HG02588 (cell line): ENCODE measurements around the gene PWP1.
"Not testable (repeated sequence)": the region's sequence is repeated elsewhere in the genome, so short reads cannot be mapped to it uniquely, and the experiment has no call there.

Experiments
- ATAC-seq: cut with Tn5 transposase; IDR thresholded peaks from one replicate; pipeline ENCODE4 v1.9.1; 2021; ENCODE audit warnings: mild to moderate bottlenecking, moderate library complexity; ENCODE audit not compliant: unreplicated experiment

The PWP1 gene

DNA sequence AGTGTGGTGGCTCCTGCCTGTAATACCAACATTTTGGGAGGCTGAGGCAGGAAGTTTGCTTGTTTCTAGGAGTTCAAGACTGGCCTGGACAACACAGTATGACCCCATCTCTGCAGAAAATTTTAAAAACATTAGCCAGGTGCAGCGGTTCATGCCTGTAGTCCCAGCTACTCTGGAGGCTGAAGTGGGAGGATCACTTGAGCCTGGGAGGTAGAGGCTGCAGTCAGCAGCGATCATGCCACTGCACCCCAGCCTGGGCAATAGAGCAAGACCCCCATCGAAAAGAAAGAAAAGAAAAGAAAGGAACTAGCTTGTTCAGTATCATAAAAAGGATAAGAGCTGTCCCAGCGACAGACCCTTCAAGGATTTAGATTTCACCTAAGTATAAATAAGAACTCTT is 18.1 kb upstream of the PWP1 start:
- ATAC-seq, result no peak

DNA sequence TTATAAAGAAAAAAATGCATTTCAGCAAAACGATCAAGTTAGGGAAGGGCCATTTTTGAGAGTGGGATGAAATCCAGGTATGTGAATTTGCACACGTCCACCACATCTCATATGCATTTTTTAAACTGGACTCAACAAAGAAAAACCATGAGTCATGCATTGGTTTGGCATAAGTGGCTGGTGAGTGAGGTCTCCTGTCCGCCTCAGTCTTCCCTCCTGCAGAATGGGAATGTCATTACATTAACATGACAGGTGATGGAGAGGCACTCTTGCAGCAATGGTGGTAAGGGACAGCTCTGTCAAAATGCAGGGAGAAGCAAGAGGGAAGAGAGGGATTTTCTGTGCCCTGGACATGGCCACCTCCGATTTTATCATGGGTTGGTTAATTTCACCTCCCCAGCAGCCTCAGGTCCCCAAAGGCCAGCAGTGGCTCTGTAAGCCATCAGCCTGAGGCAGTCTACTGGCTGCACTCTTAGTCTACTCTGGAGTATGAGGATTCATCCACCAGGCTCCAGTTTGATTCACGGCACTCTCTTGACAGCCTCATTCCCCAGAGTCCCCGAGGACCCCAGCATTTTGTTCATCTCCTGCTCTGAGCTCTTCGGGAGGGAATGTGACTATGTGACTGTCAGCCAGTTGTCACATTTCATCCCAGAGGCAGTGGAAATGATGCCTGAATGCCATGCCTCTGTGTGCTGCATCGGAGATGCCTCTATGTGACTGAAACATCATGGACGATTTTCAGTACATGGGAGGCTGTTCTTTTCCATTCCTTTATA is 17.1 kb upstream of the PWP1 start:
- ATAC-seq, result no peak

DNA sequence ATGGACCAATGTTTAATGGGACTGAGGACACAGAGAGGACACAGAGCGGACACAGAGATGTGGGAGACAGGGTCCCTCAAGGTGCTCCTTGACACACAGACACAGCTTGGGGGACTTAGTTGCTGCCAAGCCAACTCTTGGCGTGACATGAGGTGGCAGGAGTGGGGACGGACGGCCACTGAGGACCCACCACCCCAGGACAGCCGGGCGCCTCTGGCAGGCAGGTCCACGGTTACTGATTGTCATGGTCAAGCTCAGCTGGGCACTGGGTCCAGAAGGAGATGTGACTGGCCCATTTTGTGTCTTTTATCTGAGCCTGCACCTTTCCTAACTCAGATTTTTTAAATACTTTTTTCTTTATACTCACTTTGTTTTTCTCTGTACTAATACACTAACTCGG is 15.7 kb upstream of the PWP1 start:
- ATAC-seq, result no peak

DNA sequence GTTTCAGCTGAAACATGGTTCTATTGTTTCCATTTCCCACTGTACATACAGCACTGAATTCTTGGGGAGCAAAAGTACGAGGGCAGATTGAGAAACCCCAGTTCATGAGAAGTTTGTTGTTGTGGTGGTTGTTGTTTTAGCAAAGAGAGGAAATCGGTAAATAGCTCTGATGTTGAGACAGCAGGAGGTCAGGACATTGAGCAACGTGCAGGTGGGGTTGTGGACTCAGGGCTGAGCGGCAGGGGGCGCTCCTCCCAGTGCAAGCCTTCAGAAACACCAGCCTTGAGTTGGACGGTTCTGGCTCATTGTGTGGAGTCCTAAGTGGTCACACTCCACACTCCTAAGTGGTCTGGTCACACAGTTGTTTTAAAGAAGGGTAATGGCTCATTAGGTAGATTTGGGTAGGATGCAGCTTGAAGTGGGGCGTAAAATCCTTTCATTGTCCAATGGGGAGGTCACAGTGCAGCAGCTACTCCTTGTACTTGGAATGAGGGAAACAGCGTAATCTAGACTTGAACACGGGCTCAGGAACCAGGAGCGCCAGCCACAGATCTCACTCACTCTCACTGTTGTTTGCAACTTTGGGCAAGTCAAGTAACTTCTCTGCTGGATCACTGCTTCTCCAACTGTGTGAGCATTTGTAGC is 14.5 kb upstream of the PWP1 start:
- ATAC-seq, result no peak

DNA sequence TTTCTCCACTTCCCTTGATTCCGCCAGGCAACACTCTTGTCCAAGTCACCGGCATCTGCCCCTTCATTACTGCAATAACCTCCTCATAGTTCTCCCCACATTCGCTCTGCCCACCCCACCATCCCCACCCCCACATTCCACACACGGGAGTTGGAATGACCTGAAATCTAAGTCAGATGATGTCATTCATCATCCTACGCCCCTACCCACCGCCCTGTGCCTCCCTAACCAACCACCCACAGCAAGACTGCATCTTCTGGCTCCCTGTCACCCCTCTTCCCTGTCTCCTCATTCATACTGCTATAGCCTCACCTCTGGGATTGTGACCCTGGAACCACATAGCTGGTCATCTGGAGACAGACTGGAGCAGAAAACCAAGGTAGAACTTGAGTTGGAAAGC is 7.9 kb upstream of the PWP1 start:
- no peak for ATAC-seq

DNA sequence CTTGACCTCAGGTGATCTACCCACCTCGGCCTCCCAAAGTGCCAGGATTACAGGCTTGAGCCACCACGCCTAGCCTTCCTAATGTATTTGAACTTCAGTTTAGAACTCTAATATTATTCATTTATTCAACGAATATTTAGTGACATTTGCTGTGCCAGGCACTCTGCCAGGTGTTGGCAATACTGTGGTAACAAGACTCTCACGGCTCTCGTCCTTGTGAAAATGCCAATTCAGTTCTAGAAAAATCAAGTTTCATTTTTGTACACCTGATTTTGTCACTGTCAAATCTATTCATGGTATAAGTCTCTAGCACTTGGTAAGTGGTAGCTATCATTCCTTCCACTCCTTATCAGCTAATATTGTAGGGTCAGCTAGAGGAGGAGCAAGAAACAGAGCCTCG is 6.3 kb upstream of the PWP1 start:
- no peak for ATAC-seq

DNA sequence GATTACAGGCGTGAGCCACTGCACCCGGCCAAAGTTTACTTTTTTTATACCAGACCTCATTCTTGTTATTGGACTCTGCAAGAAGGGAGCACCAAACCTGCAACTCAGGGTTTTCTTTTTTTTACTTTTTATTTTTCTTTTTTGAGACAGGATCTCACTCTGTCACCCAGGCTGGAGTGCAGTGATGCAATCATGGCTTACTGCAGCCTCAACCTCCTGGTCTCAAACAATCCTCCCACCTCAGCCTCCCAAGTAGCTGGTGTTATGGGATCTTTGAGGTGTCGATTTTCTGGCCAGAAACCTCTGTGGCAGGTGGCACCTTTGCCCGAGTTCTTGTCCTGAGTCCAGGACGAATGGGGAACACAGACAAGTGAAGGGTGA is 4.2 kb upstream of the PWP1 start:
- no peak for ATAC-seq

DNA sequence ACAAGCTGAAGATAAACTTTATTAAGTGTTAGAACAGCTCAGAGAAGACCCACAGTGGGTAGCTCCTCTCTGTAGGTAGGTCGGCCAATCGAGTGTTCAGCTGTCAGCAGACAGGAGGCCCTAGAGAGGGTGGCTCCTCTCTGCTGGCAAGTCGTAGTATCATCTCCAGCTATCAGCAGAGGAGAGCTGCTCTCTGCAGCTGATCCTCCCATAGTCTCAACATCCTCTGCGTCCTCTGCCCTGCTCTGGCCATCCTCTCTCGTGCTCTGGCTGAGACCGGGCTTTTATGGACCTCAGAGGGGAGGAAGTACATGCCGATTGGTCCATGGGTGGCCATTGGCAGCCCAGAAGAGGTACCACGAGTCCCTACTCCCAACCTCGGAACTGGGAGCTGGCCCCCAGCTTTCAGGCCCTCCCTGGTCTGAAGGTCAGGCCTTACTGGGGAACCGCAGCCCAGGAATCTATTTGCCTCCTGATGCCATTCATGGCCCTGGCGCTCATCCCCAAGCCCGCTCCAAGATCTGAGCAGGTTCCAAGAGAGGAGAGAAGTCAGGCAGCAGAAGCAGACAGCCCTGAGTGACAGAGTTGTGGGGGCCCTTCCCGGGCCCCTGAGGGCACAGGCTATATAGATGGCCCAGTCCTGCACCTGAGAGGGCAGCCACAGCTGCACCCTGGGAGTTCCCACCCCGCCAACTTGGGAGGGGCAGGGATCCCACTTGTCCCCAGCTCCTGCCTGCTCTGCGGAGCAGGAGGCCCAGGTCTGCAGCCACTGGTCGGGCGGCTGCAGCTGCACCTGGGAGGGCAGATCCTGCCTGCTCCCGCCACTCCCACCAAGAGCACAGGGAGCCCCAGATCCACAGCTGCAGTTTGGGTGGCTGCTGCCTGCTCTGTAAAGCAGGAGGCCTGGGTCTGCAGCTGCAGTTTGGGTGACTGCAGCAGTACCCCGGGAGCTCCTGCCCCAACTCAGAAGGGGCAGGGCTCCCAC is 3.5 kb upstream of the PWP1 start:
- no peak for ATAC-seq

DNA sequence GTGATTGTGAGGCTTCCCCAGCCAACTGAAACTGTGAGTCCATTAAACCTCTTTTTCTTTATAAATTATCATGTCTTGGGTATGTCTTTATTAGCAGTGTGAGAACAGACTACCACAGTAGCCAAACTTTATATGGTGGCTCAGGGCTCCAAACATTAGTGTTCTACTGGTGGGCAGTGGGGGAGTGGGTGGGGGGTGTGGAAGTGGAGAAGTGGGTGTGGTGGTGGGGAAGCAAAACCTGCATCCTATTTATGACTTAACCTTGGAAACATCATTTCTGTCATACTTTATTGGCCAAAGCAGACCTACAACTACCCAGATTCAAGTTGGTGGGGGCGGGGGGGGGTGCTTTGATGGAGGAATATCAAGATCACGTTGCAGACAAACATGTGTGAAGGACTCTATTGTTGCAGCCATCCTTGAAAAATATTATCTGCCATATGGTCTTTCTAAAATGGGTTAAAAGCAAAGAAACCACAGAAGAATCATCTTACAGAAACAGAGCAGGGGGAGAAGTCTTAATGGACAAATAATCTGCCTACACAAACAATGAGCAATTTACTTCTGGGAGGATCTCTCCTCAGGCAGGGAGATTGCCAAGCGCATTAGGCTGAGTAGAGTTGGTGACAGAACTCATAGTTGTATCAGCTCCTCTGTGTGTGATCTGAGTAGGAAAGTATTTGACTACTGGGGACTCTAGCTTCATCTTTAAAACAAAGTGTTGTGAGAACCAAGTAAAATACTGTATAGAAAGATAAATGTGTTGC is 1.4 kb upstream of the PWP1 start:
- no peak for ATAC-seq

DNA sequence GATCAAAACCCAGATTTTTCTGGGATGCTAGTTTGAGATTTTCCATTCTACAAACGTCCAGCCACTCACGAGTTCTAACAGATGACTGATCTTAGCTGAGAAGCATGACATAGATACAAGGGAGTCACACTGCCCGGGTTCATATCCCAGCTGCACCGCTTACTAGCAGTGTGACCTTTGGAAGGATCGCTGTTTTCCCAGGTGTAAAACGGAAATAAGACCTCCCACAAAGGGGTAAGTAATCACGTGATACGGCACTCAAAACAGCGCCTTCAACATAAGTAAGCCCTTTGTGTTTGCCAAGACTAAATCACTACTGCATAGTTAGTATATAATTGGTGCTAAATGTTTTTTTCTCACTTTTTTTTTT is 624 bp upstream of the PWP1 start:
- no peak for ATAC-seq

DNA sequence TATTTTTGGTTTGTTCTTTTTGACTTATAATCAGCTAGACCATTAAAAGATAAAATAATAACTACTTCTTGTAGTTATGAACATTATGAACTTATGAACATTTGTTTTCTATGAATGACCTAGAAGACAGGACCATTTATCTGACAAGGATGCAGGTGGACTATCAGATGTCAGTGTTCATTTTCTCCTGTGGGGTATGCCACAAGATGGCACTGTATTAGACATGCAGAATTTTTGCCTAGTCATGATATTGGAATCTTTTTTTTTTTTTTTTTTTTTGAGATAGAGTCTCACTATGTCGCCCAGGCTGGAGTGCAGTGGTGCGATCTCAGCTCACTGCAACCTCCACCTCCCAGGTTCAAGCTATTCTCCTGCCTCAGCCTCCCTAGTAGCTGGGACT is 10.2 kb downstream of the PWP1 start:
- not testable (repeated sequence) for ATAC-seq

DNA sequence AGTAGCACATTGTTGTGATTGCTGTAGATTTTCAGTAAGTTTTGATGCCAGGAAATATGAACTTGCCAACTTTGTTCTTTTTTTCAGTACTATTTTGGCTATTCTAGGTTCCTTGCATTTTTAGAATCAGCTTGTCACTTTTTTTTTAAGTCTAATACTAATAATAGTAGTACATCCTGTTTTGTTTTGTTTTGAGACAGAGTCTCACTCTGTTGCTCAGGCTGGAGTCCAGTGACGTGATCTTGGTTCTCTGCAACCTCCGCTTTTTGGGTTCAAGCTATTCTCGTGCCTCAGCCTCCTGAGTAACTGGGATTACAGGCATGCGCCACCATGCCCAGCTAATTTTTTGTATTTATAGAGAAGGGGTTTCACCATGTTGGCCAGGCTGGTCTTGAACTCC is 16.5 kb downstream of the PWP1 start:
- ATAC-seq, result peak; percentile 45

DNA sequence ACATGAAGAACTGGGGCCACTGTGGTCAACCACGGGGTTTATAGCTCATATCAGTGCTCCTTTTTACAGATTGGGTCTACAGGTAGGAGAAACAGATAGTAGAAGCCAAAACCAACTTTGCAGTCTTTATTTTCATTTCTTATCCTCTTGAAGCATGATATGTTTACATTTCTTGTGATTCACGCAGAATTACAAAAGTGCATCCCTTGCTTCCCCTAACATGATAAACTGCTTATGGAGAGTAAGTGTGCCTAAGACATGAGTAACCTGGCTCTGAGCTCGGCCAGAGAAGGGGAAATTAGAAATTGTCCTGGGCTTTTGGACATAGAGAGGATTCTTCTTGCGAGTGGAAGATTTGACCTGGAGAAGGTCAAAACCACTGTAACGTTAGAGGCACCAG is 18.4 kb downstream of the PWP1 start:
- no peak for ATAC-seq

DNA sequence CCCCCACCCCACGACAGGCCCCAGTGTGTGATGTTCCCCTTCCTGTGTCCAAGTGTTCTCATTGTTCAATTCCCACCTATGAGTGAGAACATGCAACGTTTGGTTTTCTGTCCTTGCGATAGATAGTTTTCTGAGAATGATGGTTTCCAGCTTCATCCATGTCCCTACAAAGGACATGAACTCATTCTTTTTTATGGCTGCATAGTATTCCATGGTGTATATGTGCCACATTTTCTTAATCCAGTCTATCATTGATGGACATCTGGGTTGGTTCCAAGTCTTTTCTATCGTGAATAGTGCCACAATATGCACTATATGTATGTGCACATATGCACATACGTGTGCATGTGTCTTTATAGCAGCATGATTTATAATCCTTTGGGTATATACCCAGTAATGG is 19.9 kb downstream of the PWP1 start:
- not testable (repeated sequence) for ATAC-seq

DNA sequence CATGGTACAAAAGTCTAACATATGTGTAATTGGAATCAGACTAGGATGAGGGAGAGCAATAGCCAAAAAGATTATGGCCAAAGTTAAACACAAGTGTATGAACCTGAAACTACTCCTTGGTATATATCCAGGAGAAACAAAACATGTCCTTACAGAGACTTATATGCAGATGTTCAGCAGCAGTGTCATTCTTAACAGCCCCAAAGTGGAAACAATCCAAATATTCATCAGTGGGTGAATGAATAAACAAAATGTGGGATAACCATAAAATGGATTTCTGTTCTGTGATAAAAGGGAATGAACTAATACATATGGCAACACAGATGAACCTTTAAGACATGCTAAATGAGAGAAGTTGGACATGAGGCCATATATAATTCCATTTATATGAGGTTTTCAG is 30.2 kb downstream of the PWP1 start:
- no peak for ATAC-seq

DNA sequence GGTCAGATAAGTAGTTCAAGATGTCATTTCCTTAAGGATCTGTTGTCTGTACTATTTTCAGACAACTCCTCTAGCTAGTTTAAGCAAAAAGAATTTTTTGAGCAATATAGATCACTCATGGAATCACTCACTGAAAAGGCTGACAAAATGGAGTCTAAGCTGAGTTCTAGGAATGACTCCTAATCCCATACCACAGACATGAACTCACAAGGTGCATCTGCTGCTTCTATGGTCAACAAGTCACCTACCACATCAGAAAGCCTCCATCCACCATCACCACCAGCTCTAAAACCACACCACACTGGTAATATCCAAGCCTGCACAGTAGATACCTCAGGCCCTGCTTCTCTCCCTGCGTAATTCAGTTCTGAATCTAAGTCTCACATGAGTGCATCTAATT is 33.0 kb downstream of the PWP1 start:
- no peak for ATAC-seq

DNA sequence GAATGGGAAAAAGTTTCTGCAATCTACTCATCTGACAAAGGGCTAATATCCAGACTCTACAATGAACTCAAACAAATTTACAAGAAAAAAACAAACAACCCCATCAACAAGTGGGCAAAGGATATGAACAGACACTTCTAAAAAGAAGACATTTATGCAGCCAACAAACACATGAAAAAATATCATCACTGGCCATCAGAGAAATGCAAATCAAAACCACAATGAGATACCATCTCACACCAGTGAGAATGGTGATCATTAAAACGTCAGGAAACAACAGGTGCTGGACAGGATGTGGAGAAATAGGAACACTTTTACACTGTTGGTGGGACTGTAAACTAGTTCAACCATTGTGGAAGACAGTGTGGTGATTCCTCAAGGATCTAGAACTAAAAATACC is 41.7 kb downstream of the PWP1 start:
- ATAC-seq, result not testable (repeated sequence)

DNA sequence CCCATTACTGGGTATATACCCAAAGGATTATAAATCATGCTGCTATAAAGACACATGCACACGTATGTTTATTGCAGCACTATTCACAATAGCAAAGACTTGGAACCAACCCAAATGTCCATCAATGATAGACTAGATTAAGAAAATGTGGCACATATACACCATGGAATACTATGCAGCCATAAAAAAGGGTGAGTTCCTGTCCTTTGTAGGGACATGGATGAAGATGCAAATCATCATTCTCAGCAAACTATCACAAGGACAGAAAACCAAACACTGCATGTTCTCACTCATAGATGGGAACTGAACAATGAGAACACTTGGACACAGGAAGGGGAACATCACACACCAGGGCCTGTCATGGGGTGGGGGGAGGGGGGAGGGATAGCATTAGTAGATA is 42.1 kb downstream of the PWP1 start:
- not testable (repeated sequence) for ATAC-seq

DNA sequence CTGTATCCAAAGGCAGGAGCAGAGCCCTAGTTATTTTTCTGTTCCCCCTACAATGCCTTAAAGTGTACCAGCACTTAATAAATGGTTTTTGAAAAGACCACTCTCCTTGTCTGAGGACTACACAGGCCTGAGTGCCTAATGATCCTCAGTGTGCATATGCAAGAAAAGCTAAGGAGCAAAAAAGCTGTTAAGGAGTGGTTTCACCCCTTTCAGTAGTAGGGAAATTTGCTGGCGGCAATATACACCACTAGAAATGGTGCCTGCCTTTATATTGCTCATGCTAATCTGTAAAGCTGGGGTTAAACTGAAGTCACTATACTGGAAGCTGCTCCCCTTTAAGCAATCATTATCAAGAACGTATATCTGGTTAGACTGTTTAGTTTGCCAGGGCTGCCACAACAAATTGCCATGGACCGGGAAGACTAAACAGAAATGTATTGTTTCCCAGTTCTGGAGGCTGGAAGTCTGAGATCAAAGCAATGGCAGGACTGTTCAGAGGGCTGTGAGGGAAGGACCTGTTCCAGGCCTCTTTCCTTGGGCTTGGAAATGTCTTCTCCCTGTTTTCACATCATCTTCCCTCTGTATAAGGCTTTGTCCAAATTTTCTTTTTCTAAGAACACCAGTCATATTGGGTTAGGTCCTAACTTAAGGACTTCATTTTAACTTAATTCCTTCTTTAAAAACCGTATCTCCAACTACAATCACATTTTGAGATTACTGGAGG is 45.2 kb downstream of the PWP1 start:
- no peak for ATAC-seq

DNA sequence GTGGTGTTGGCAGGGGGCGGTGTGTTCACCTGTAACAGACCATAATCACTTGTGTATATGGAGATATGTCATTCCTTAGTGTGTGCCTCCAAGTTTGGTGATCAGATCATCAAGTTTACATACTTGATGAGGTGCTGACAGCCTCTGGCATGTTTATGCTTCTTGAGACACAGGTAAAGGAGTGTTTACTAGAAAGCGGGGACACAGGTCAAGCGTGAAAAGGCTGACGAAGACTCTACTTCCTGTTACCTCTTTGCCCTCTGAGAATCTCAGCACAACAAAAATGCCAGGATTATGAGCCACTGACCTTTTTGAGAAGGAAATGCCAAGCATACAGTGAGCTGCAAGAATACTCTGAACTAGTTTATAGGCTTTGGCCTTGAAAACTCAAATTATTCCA is 45.8 kb downstream of the PWP1 start:
- ATAC-seq, result no peak
